GM21447 (cell line): ENCODE results near the gene QRICH2.
"Not testable (repeated sequence)": the region's sequence is repeated elsewhere in the genome, so short reads cannot be mapped to it uniquely, and the experiment has no call there.

Experiments used
- ATAC-seq: cut with Tn5 transposase; IDR thresholded peaks from one replicate; pipeline ENCODE4 v1.9.1; 2021; ENCODE audit not compliant: unreplicated experiment

Gene QRICH2

GRCh38 chr17:76267051-76267576 lies 41.0 kb downstream of the QRICH2 start:
- ATAC-seq = no peak

- ATAC-seq = no peak
These were observed 41.7 kb downstream of the QRICH2 start for GRCh38 chr17:76266244-76266938.

GRCh38 chr17:76265624-76266243 lies 42.3 kb downstream of the QRICH2 start:
- ATAC-seq = no peak

GRCh38 chr17:76264755-76265623 lies 43.1 kb downstream of the QRICH2 start, which contains the start of gene UBALD2:
Gene UBALD2, plus strand, starts transcription at chr17:76265348. Its CDS starts 158 bp downstream, at chr17:76265506.
- peak; percentile 59 for ATAC-seq

- ATAC-seq = peak; percentile 0
These were observed 43.7 kb downstream of the QRICH2 start for GRCh38 chr17:76264425-76264754.

- ATAC-seq = no peak
These were observed 44.2 kb downstream of the QRICH2 start for GRCh38 chr17:76263896-76264295.

GRCh38 chr17:76262732-76263344 lies 45.2 kb downstream of the QRICH2 start:
- no peak for ATAC-seq

- ATAC-seq = no peak
These were observed 46.5 kb downstream of the QRICH2 start for GRCh38 chr17:76261421-76262215.

- ATAC-seq = no peak
These were observed 47.4 kb downstream of the QRICH2 start for GRCh38 chr17:76260669-76261068.

- no peak for ATAC-seq
These were observed 47.9 kb downstream of the QRICH2 start for GRCh38 chr17:76260220-76260619.

- ATAC-seq = not testable (repeated sequence)
These were observed 51.5 kb downstream of the QRICH2 start for GRCh38 chr17:76256430-76257050.

GRCh38 chr17:76255801-76256429 lies 52.2 kb downstream of the QRICH2 start:
- ATAC-seq = no peak

GRCh38 chr17:76254275-76254674 lies 53.8 kb downstream of the QRICH2 start:
- ATAC-seq = no peak

GRCh38 chr17:76253841-76254240 lies 54.2 kb downstream of the QRICH2 start:
- ATAC-seq = no peak

- not testable (repeated sequence) for ATAC-seq
These were observed 54.9 kb downstream of the QRICH2 start for GRCh38 chr17:76252967-76253766.

- peak; percentile 81 for ATAC-seq
These were observed 55.8 kb downstream of the QRICH2 start for GRCh38 chr17:76252040-76252954.

GRCh38 chr17:76251478-76252039 lies 56.5 kb downstream of the QRICH2 start:
- ATAC-seq = no peak
